SKM-1 (cell line): Measurements from ENCODE around the gene FAM120C.
A peak's percentile ranks its signal among the peaks of the same experiment; 100 is the strongest.

Experiments used
- DNase-seq: peaks from one replicate; lab custom pipeline; 2025; ENCODE audit not compliant: unreplicated experiment; lab: John Stamatoyannopoulos, UW

FAM120C gene

DNA sequence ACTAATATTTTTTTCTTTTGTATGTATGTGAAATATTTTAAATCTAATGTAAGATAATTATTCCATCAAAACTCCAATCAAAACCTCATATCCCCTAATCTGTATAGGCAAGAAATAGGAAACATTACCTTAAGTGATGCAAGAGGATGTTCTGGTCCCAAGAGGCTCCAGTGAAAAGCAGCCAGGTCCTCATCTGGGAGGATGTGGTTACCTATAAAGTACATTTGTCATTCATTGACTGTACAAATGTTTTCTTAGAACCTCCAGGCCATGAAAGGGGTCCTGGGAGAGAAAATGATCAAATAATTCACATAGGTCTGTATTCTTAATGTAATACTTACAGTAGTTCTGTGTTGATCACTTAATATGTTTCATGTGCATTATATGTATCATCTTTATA is 25.5 kb downstream of the FAM120C start:
- DNase-seq = no peak

DNA sequence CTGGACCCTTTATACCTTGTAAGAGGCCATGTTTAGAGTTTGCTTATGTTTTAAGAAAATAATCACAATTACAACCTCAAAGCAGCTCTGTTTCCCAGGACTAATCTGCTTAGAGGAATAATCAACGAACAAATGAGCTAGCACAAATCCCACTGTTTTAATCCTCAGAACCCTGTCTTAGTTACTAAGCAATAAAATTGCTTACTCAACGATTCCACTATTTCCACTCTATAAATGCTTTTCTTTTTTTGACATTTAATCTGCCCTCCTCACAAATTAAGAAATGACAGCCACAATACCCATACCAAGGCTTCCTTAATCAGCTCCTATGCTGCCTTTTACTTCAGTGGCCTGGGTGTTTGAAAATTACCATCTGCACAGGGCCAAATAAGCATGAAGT is 48.8 kb downstream of the FAM120C start:
- DNase-seq = no peak

DNA sequence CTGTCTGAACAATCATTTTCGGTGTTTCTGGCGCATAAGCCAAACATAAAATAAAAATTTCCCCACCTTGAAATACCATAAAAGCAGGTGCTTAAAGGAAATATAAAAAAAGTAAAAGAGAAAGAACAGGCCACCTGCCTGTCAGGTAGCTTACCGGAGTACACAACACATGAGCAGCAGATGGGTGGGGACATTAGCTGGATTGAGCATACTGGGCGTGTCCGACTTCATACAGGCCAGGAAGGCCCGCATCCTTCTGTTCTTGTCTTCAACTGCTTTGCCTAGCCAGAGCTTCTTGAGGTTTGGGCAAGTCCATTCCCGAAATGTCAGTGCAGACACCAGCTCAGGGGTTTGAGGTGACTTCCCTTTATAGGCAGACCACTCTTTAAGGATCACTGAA is 66.7 kb downstream of the FAM120C start:
- DNase-seq = no peak

DNA sequence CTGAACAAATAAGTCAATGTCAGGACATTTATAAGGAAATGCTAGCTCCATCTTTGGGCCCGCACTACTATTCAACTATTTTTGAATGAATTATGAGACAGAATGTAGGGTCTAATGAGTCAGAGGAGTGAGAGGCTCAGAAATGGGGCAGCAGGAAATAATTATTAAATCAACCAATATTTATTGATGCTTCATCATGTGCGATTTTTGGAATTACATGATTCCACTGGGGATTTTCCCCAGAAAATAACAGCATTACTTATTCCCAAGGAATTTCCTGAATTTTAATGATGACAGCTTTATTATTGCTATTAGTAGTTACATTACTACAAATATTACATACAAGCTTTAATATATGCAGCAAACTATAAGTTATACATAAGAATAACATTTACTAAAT is 89.5 kb downstream of the FAM120C start:
- DNase-seq = no peak

DNA sequence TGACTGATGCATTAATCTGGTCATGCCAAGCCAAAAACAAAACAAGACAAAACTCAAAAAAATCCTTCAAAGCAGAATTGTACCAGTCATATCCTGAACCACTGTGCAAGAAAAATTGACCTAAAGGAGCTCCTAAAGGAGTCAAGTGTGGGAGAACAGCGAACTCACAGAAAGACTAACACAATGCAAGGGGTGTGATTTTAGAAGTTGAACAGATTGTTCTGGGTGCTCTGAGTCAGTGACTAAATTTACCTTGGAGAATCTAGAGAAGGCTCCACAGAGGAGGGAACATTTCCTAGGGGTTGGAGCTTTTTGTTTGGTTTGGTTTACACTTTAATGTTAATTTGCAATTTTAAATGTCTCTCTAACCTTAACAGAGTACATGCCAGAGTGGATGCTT is 89.9 kb downstream of the FAM120C start:
- DNase-seq = no peak

DNA sequence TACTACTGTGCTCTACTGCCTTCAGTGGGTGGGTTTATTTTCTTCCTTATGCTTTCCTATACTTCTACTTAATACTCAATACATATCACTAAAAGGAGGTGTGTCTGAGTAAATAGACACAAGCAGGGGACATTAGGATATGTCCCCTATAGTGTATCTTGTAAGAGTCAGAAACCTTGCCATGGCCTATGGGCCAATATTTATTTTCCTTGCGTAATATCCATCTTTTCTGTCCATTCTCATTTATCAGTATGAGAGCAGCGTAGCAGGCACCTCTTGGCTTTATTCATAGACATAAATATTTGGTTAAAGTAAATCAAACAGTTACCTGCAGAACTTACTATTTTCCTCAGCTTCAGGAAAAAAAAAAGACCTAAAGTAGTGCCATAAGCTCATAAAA is 92.2 kb downstream of the FAM120C start:
- DNase-seq = no peak

DNA sequence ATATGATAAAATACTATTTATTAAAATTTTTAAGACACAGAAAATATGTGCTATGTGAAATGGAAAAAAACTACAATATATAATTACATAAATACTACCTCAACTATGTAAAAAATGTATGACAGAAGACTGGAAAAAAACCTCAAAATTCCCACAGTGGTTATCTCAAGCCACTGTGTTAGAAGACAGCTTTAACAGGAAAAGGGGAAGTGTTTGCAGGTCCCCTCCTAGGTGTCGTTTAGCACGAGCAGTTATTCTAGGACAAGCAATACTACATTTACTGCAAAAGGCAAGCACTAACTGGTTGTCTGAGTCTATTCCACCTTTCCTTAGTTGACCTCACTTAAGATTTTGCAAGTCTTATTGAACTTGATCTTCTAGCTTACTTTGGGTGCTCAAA is 93.9 kb downstream of the FAM120C start:
- no peak for DNase-seq

DNA sequence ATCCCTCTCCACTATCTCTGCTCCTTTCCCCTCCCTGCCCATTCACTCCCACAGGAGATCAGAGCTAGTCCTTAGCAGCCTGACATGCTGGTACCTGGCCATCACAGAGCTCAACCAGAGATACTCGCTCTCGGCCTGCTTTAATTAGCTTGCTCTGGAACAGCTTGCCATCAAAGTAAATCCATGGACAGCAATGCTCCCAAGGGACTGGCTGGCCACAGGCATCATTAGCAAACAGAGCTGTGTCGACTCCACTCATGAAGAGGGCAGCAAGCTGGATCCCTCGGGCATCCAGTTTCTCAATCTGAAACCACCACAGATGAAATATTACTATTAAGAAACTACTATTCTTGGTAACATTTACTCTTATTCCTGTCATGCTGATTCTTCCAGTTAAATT is 95.4 kb downstream of the FAM120C start:
- DNase-seq = no peak

DNA sequence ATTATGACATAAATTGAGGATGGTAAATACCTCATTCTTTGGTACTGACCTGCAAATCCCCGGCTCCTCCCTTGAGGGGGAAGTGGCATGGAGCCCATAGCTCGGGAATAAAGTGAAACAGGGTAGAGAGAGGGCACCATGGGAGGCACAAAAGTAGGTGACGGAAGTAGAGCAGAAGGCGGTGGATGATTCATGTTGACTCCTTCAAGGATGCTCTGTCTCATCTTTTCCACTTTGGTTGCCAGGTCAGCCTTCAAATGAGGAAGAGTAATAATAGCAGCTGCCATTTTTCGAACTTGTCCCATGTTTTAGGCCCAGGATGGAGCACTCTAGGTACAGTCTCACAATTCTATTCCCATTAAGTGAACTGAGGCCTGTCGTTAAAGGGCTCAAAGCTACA is 97.4 kb downstream of the FAM120C start:
- DNase-seq = no peak

DNA sequence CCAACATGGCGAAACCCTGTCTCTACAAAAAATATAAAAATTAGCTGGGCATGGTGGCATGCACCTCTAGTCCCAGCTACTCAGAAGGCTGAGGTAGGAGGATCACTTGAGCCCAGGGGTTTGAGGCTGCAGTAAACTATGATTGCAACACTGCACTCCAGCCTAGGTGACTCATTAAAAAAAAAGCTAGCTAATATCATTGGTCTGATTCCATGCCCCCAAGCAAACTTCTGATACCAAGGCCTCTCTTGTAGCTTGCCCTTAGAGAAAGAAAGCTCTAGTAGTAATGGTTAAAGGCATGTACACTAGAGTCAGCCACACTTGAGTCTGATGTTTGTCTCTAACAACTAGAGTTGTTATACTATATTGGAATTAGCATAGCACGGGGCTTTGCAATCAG is 106.2 kb downstream of the FAM120C start:
- no peak for DNase-seq

DNA sequence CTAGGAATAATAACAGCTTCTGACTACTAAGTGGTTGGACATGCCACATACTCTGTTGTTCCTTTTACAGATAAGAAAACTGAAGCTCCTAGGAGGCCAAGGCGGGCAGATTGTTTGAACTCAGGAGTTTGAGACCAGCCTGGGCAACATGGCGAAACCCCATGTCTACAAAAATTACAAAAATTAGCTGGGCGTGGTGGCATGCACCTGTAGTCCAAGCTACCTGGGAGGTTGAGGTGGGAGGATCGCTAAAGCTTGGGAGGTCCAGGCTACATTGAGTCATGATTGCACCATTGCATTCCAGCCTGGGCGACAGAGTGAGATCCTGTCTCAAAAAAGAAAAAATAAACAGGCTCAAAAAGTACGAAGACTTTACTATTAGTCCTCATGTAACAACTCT is 108.2 kb downstream of the FAM120C start:
- DNase-seq = no peak

DNA sequence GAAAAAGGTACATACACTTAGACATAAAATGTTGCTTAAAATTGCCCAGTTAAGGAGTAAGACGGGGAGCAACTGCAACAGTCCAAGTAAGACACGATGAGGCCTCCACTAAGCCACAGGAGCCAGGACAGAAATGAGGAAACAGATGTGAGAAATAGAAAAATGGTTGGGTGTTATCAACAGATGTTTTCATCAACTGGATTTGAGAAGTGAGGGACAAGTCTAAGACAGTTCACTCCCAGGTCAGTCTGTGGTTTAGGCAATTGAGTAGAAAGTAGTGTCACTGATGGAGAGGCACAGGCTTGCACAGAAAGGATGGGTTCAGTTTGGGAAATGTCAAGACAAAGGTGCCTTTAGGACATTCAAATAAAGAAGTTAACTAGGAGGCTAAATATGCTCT is 115.3 kb downstream of the FAM120C start:
- no peak for DNase-seq

DNA sequence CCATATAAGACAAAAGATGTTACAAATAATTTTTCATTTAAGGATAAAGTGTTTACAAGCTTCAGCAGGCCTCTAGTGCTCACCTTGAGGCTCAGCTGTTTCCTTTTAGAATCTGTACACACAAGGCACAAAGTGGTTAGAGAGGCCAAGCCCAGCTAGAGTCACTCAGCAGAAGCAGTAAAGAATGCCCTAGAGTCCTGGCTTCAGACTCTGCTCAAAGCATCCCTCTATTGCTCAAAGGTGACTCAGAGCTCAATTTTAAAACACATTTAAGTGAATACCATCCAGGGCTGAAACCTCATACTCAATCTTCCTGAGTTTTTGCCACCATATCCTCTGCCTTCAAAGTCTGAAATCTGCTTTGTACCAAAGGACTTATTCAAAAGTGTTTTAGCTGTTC is 116.2 kb downstream of the FAM120C start:
- no peak for DNase-seq

DNA sequence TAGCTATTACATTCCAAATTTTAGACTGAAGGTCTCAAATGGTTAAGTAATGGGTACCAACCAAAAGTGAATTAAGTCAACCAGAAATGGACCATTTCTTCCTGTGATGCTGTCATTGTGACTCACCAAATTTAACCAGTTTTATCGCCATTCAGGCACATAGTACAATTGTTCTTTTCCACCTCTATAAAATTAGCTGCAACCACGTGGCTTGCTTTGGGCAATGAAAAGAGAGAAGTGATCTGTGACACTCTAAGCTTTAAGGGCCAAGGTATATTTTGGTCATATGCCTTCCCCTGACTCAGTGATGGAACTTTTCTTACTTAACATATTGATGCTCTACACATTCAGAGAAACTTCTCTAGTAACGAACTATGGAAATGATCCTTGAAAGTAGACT is 118.5 kb downstream of the FAM120C start:
- DNase-seq = no peak

DNA sequence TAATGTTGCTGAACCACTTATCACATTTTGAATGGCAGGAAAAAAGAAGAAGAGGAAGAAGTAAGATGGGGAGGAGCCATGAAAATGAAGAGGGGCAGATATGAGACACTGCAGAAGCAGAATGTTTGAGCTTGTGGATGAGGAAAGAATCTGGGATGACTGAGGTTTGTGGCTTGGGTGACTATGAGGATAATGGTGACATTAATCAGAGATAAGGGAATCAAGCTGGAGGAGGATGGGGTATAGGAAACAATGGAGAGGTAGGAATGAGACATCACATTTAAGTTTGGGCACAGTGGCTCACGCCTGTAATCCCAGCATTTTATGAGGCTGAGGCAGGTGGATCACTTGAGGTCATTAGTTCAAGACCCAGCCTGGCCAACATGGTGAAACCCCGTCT is 119.7 kb downstream of the FAM120C start:
- DNase-seq = no peak

DNA sequence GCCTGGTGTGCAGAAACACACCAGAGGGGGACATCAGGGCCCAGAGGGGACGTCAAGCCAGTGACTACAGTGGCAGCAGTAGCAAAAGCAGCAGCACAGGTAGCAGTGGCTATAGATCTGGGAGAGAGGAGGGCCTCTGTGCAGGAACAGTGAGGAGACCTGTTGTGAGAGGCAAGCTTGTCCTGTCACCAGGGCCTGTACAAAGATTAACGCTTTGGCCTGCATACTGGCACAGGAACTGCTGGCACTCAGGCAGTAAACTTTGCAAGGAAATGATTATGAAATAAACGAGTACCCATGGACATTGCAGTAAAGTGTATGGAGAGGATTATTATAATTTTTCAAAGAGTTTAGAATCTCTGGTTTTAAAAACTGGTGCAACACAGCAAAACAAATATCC is 133.3 kb downstream of the FAM120C start:
- DNase-seq = no peak

DNA sequence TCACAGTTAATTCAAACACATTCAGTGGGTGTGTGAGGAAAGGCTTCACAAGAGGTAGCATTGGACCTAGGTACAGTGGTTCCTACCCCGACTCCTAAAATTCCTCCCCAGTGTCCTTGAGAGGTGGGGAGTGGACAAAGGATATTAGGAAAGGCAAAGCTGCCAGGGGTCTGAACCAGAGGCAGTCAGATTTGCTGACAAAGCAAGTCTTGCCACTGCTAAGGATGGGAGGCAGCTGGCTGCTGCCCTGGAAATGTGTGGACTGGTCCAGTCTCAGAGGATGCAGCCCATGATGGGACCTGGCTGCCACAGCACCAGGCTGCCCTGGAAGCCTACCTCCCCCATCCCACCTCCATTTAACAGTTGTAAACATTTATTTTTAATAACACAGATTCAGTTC is 134.6 kb downstream of the FAM120C start:
- no peak for DNase-seq

DNA sequence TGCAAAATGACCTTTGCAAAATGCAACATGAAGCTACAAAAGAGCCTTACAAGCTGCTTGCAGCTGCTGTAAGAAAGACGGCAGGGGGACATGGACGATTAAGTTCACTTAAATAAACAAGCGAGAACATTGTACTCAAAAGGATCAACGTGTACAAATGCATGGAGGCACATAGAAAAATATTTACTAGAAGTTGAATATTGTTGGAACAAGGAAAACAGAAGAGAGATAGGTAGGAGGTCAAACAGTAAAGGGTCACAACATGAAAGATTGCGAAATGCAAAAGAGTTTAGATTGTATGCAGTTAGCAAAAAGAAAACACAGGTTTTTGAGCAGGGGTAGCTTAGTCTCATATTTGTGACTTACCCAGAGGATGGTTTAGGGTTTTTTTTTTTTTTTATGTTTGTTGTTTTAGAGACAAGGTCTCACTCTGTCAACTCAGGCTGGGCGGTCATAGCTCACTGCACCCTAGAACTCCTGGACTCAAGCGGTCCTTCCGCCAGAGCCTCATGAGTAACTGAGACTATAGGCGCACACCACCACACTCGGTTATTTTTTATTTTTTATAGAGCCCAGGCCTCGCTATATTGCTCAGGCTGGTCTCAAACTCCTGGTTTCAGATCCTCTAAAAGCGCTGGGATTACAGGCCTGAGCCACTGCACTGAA is 137.4 kb downstream of the FAM120C start:
- no peak for DNase-seq

DNA sequence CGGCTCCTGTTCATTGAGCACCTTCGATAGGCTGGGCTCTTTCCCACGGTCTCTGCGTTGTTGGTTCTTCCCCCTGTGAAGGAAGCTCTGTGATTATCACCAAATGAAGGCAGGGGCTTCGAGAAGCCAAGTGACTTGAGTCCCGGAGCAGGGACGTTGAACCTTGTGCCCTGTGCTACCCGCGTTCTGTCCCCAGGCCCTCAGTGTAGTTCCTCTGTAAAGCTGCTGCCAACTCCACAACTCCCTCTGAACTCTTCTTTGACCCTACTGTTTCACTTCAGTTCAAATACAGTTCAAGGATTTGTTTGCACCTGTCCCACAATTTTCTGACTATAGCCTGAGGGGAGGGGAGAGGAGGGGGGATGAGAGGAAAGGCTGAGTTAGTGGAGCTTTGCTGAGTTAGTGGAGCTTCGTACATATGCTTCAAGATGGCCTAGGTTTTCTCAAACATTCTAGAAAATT is 138.1 kb downstream of the FAM120C start:
- DNase-seq = peak; percentile 8

DNA sequence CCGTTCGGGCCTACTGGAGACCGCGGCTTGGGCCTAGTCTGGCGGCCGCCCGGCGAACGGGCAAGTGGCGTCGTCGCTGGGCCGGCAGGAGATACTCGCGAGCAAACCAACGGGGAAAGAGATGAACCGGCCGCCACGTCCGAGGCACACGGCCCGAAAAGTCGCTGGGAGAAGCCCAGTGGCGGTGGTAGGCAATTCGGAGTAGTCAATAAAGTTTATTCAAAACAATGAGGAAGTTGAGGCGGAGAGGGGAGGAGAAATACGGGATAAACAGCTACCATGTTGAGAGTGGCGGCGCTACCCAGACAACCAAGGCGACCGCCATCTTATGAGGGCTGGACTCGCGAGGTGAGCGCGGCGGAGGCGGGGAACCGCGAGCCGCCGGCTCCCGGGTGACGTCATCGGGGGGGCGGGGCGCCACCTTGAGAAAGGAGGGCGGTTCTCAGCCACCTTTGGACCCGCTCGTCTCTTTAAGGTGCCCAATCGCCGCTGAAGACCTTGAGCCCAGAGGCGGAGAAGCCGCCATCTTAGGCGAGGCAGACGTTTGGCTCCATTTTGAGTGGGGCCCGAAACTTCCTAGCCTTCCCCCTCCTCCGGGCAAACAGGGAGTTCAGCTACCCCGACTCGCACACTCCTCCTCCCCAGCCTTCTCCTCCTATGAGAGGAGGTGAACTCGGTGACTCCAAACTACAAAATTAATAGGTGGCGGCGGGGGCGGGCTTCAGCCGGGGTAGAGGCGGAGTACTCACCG is 138.8 kb downstream of the FAM120C start, which contains the start of gene PHF8:
TSS of gene PHF8 (minus strand) at position 348 of the 751 bp plus-strand sequence. CDS start 1,745 bp downstream, outside the sequence.
- DNase-seq = peak; percentile 63

DNA sequence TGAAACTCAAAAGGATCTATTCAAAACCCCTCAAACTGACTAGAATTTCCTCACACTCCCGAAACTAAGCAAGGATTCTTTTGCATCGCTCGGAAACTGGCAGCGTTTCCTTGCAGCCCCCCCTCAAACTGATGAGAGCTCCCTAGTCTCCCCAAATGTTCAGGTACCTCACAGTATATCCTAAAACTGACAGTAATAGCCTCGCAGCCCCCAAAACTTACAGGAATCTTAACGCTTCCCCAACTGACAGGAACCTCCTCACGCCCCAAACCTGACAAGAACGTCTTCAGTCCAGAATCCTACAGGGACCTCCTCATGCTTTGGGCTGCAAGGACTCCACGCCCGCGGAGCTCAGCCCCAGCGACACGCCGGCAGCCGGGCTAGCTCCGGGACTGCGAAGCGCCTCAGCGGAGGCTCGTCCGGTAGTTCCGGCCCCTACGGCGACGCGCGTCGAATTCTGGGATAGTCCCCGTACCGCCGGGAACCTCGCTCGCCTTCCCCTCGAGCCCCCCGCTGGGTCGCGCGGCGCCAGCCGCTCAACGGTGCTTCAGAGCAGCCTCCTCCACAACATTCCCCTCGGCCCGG is 139.4 kb downstream of the FAM120C start:
- DNase-seq = no peak

DNA sequence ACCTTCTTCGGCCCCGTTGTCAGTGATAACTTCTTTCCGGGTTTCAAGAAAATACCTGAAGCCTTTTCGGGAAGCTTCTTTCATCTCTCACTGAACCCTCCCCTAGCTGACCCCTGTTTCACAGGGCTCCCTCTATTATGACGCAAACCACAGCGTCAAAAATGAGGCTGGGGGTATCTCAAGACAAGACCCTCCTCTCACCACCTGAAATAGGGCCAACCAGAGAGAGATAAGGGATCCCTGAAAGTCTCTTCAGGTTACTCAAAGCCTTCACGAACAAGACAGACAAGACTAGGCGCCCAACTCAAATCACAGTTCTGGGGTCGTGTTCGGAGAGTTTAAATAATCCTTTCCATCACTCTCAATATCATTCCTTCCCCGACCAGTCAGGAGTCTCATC is 140.0 kb downstream of the FAM120C start:
- DNase-seq = no peak
